Fibroblast of pulmonary artery (primary cell): Measurements from ENCODE around the gene ITGB3.
A peak's percentile ranks its signal among the peaks of the same experiment; 100 is the strongest.

Experiments
- DNase-seq: peaks from one replicate; pipeline ENCODE4 v3.0.0-alpha.2; 2010; ENCODE audit warnings: low read depth
- H3K4me3 ChIP-seq: replicated peaks from 2 replicates; pipeline ENCODE4 v1.5.1; 2011; ENCODE audit warnings: low read depth, mild to moderate bottlenecking, control low read depth, low read length, moderate library complexity
- TF ChIP-seq, protein P1 (sequence below): IDR thresholded peaks from 2 replicates; pipeline ENCODE4 v1.5.1; 2011; ENCODE audit warnings: mild to moderate bottlenecking, control low read depth, low read length, inconsistent platforms; ENCODE audit errors: missing control alignments

ITGB3 gene

DNA sequence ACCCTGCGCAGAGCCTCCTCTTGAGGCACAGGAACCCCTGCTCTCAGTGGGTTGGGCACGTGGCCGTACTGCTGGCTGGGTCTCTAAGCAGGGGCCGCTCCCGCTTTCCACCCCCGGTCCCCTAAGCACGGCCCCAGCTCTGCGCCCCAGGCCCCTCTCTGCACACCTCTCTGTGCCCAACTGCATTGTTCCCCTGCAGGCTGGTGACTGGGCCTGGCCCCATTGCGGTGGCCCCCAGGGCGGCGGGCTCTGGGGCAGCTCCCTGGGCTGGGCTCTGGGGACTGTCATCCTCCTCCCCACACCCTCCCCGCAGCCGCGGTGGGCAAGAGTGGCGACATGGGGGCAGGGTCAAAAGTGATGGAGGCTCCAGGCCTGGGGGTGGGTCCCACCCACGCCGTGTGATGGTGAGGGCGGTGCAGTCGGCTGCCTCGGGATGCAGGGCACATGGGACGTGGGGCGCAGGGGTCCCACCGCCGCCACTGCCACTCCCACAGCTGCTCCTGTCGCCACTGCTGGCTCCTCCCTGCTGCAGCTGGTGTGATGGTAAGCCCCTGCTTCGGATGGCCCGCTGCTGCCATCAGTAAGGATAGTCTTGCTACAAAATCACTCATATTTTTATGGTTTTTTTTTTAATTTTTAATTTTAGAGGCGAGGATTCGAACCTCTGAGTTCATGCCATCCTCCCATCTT lies 15.2 kb upstream of the ITGB3 start:
- no peak for DNase-seq
- no peak overlapping the region for H3K4me3 ChIP-seq
- TF ChIP-seq, protein P1, sequence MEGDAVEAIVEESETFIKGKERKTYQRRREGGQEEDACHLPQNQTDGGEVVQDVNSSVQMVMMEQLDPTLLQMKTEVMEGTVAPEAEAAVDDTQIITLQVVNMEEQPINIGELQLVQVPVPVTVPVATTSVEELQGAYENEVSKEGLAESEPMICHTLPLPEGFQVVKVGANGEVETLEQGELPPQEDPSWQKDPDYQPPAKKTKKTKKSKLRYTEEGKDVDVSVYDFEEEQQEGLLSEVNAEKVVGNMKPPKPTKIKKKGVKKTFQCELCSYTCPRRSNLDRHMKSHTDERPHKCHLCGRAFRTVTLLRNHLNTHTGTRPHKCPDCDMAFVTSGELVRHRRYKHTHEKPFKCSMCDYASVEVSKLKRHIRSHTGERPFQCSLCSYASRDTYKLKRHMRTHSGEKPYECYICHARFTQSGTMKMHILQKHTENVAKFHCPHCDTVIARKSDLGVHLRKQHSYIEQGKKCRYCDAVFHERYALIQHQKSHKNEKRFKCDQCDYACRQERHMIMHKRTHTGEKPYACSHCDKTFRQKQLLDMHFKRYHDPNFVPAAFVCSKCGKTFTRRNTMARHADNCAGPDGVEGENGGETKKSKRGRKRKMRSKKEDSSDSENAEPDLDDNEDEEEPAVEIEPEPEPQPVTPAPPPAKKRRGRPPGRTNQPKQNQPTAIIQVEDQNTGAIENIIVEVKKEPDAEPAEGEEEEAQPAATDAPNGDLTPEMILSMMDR = no peak

DNA sequence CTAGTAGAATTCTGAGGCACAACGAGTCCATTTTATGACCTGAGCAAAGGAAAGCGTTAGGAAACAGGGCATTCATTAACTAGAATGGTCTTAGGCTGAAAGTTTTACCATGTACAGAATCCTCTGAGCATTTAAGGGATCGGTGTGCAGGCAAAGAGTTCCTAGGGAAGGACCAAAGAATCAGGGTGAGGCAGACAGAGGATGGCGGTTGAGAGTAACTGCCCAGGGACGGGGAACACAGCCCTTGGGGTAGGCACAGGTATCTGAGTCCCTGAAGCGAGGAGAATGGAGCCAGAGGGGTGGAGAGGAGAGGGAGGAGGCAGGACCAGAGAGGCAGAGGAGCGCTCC lies 14.0 kb upstream of the ITGB3 start:
- DNase-seq = no peak
- TF ChIP-seq, protein P1 = no peak

DNA sequence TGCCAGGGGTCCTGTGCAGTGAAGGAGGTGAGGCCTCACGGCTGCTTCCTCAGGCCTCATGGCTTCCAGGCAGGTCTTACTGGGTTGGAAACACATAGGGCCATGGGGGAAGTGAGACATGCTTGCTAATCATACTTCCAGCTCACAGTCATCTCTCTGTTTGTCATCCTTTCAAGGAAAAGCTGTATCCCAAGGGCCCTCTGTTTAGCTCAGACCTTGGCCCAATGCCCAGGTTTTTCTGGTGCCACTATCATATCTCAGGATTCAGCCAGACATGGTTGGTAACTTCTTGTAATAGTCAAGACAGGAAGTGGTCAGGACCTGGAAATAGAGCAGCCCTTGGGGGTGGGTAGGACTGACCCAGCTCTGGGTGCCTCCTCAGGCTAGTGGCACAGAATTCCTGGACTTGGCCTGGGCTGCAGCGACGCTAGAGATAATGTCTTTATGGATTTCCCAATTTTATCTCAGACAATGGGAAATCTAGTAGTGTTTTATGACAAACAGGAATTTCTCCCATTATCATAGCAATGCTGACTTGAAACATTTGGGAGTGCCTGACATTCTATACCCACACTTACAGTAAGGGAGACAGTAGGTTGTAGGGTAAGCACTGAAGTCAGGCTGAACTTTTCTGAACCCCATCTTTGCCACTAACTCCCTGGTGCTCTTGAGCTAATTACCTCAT lies 13.5 kb upstream of the ITGB3 start:
- TF ChIP-seq, protein P1 = no peak
- peak; percentile 99 for DNase-seq
- H3K4me3 ChIP-seq = no peak overlapping the region

More for the DNA sequence above, 14.0 kb upstream of the ITGB3 start:
- H3K4me3 ChIP-seq = no peak overlapping the region

DNA sequence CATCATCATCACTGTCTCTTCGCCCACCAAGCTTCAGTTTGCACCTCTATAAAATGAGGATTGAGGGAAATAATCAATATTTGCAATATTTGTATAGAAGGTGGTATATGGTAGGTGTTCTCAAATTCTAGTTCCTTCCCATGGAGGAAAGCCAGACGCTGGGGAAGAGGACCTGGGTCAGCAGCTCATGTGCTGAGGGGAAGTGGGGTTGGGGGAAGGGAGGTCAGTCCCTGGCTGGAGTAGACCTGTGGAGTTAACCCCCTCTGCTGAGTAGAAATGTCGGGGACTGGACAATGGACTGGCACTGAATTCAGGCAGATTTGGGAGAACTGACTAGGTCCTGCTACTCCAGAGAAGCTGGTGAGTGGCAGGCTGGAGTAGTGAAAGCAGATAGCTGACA lies 12.8 kb upstream of the ITGB3 start:
- TF ChIP-seq, protein P1 = no peak
- no peak overlapping the region for H3K4me3 ChIP-seq
- DNase-seq = no peak

DNA sequence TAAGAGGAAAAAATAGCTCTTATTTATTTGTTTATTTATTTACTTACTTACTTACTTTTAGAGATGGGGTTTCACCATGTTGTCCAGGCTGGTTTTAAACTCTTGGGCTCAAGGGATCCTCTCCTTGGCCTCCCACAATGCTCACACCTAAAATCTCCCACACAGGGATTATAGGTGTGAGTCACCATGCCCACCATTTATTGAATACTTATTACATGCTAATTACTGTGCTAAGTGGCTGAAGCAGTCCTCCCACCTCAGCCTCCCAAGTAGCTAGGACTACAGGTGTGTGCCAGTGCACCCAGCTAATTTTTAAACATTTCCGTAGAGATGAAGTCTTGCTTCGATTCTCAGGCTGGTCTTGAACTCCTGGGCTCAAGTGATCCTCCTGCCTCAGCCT lies 11.0 kb upstream of the ITGB3 start:
- TF ChIP-seq, protein P1 = no peak
- no peak for DNase-seq
- H3K4me3 ChIP-seq = no peak overlapping the region

DNA sequence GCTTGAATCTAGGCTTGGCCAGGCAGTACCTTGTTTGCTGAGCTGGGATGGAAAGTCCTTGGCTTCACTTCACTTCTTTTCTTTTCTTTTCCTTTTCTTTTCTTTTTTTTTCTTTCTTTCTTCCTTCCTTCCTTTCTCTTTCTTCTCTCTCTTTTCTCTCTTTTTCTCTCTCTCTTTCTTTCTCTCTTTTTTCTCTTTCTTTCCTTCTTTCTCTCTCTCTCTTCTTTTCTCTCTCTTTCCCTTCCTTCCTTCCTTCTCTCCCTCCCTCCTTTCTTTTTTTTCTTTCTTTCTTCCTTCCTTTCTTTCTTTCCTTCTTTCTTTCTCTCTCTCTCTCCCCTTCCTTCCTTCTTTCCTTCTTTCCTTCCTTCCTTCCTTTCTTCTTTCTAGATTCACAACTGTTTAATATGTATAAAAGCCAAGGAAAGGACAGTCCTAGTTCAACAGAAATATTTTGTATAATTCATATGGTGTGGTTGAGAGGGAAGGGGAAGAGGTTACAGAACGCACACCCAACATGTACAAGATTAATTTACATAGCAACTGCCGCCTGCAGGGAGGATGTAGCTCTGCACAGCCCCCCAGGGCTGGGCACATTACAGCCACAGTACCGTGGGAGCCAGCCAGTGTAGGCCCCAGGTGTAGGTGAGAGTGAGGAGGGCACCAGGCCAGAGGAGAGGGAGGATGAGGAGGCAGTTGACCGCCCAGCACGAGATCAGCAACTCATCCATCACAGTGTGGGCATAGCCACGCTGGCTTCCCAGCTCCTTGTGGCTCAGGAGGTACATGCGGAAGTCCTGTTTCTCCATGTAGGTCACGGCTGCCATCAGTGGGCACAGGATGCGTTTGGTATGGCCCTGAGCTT lies 9.7 kb upstream of the ITGB3 start:
- H3K4me3 ChIP-seq = no peak overlapping the region
- DNase-seq = no peak
- TF ChIP-seq, protein P1 = no peak
